Measurements from ENCODE around the gene C6orf58.

DNA sequence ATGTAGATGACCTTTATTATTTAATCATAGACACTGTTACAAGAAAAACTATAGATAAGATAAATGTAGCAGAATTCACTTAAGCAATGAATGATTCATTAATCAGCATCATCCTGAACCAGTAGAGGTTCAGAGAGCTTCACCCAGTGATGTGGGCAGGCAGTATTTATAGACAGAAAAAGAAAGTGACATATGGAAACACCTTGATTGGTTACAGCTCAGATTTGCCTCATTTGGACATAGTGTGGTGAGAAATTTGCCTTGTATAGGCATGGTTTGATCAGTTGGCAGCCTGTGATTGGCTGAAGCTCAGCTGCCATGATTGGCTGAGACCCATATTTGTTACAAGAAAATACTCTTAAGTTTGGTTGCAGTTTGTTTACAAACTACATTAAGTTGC, 4.6 kb downstream of the C6orf58 start:
- TF ChIP-seq, protein P1, sequence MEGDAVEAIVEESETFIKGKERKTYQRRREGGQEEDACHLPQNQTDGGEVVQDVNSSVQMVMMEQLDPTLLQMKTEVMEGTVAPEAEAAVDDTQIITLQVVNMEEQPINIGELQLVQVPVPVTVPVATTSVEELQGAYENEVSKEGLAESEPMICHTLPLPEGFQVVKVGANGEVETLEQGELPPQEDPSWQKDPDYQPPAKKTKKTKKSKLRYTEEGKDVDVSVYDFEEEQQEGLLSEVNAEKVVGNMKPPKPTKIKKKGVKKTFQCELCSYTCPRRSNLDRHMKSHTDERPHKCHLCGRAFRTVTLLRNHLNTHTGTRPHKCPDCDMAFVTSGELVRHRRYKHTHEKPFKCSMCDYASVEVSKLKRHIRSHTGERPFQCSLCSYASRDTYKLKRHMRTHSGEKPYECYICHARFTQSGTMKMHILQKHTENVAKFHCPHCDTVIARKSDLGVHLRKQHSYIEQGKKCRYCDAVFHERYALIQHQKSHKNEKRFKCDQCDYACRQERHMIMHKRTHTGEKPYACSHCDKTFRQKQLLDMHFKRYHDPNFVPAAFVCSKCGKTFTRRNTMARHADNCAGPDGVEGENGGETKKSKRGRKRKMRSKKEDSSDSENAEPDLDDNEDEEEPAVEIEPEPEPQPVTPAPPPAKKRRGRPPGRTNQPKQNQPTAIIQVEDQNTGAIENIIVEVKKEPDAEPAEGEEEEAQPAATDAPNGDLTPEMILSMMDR (IDR thresholded peaks at IDR 0.05 in 2 of 3, conservative IDR thresholded peaks at IDR 0.05 in 1 of 3; ENCODE audit: borderline replicate concordance in 1 of 3, insufficient read depth in 1 of 3, low read depth in 2 of 3, low read length in 2 of 3): no peak
- TF ChIP-seq JUND (IDR thresholded peaks at IDR 0.05) (no peak), POLR2AphosphoS5 (IDR thresholded peaks at IDR 0.05; ENCODE audit: low read depth, low read length) (no peak), POLR2A (IDR thresholded peaks at IDR 0.05; ENCODE audit: borderline replicate concordance, extremely low read depth, insufficient read depth, insufficient read length) (no peak), RAD21 (IDR thresholded peaks at IDR 0.05; ENCODE audit: low read depth) (no peak)
- TF ChIP-seq, protein P2, sequence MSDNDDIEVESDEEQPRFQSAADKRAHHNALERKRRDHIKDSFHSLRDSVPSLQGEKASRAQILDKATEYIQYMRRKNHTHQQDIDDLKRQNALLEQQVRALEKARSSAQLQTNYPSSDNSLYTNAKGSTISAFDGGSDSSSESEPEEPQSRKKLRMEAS (IDR thresholded peaks at IDR 0.05): no peak
- TF ChIP-seq, protein P3, sequence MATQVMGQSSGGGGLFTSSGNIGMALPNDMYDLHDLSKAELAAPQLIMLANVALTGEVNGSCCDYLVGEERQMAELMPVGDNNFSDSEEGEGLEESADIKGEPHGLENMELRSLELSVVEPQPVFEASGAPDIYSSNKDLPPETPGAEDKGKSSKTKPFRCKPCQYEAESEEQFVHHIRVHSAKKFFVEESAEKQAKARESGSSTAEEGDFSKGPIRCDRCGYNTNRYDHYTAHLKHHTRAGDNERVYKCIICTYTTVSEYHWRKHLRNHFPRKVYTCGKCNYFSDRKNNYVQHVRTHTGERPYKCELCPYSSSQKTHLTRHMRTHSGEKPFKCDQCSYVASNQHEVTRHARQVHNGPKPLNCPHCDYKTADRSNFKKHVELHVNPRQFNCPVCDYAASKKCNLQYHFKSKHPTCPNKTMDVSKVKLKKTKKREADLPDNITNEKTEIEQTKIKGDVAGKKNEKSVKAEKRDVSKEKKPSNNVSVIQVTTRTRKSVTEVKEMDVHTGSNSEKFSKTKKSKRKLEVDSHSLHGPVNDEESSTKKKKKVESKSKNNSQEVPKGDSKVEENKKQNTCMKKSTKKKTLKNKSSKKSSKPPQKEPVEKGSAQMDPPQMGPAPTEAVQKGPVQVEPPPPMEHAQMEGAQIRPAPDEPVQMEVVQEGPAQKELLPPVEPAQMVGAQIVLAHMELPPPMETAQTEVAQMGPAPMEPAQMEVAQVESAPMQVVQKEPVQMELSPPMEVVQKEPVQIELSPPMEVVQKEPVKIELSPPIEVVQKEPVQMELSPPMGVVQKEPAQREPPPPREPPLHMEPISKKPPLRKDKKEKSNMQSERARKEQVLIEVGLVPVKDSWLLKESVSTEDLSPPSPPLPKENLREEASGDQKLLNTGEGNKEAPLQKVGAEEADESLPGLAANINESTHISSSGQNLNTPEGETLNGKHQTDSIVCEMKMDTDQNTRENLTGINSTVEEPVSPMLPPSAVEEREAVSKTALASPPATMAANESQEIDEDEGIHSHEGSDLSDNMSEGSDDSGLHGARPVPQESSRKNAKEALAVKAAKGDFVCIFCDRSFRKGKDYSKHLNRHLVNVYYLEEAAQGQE (IDR thresholded peaks at IDR 0.05; ENCODE audit: low read depth): no peak

All from HCT116 (cell line).